H1 (cell line): Measurements from ENCODE around the gene PAXX.

ENCODE experiments used
- CREB1 ChIP-seq: IDR thresholded peaks from 2 replicates; pipeline ENCODE4 v1.6.1; 2012; ENCODE audit warnings: inconsistent platforms
- CTCF ChIP-seq, 3 experiments: IDR thresholded peaks; 1 replicate in 2 of 3; 2 replicates in 1 of 3; pipeline versions ENCODE4 v1.5.1 to v1.6.1; 2011; ENCODE audit warnings: low read length in 3 of 3, mild to moderate bottlenecking in 3 of 3, inconsistent platforms in 2 of 3, low read depth in 1 of 3, moderate library complexity in 1 of 3; ENCODE audit not compliant: insufficient read depth in 1 of 3; ENCODE audit errors: control extremely low read depth in 1 of 3
- POLR2A ChIP-seq, 2 experiments: IDR thresholded peaks; 1 replicate in 1 of 2; 2 replicates in 1 of 2; pipeline ENCODE4 v1.6.1; 2011; ENCODE audit warnings: low read depth in 2 of 2, low read length in 2 of 2, mild to moderate bottlenecking in 2 of 2; ENCODE audit errors: control extremely low read depth in 1 of 2
- TF ChIP-seq, protein P1 (sequence below): IDR thresholded peaks from 2 replicates; pipeline ENCODE4 v1.6.1; 2011; ENCODE audit warnings: low read length, improper control_type of control experiment

DNA sequence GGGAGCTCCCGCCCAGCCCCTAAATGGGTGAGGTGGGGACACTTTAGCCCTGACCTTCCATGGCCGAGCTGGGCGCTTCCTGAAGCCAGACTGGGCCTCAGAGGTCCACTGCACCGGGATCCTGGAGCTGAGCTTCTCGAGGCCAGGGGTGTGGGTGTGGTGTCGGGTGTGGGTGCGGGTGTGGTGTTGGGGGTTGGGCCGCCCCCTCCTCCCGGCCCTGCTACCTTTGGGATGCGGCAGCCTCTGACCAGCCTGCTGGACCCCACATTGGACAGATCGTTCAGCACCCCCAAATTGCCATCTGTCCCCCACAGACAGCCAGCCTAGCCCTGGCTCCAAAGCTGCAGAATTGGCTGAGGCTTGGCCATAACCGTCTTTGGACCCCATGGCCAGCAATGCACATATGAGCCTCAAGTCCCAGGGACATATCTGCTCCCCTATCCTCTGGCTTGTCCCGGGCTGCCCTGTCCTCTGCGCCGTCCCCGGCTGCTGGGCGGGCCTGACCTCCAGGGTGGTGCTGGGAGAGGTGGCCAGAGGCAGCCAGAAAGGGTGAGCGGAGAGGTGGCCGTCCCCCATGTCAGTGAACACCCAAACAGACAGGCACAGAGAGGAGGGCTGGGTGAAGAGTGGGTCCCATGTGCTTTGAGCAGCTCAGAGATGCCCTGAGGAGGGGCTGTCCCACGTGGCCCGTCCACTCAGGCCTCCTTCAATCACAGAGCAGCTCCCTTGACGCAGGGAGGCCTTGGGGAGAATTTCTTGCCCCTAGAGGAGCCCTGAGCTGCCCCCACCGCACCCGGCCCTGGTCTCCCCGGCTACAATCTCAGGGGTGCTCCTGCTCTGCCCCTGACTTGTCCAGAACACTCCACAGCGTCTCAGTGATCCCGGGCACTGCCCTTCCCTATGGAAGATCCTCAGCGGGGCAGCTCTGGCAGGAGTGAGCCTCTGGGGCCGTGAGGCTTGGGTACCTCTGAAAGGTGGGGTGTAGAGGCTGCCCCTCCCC is 18.3 kb upstream of the PAXX start:
- TF ChIP-seq CTCF (IDR thresholded peaks at IDR 0.05; ENCODE audit: control extremely low read depth in 1 of 3, insufficient read depth in 1 of 3, low read depth in 1 of 3, low read length in 3 of 3) (no peak), CREB1 (no peak), POLR2A (IDR thresholded peaks at IDR 0.05; ENCODE audit: control extremely low read depth in 1 of 2, low read depth in 2 of 2, low read length in 2 of 2) (no peak)
- TF ChIP-seq, protein P1, sequence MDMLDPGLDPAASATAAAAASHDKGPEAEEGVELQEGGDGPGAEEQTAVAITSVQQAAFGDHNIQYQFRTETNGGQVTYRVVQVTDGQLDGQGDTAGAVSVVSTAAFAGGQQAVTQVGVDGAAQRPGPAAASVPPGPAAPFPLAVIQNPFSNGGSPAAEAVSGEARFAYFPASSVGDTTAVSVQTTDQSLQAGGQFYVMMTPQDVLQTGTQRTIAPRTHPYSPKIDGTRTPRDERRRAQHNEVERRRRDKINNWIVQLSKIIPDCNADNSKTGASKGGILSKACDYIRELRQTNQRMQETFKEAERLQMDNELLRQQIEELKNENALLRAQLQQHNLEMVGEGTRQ = no peak
